Spleen (tissue), 7 donors: Measurements from ENCODE around the gene DCAF5.

Experiments used
- CTCF ChIP-seq, 11 experiments: fragments of 200-600 bp in 7 of 11; fragments of 450-650 bp in 4 of 11; sonication (generic) in 4 of 11; IDR thresholded peaks in 8 of 11; conservative IDR thresholded peaks in 3 of 11; 1 replicate in 7 of 11; 2 replicates in 4 of 11; pipeline versions ENCODE4 v1.4.0 to v1.8.0; 2016 to 2021; ENCODE audit warnings: antibody characterized with exemption in 11 of 11, inconsistent platforms in 4 of 11, mild to moderate bottlenecking in 1 of 11
- POLR2A ChIP-seq, 3 donors: fragments of 450-650 bp; IDR thresholded peaks; one replicate each; pipeline ENCODE4 v1.5.1; 2017; ENCODE audit warnings: antibody characterized with exemption in 3 of 3, mild to moderate bottlenecking in 1 of 3
- POLR2AphosphoS5 ChIP-seq, 3 donors: sonication (generic); formaldehyde crosslinking; IDR thresholded peaks; one replicate each; pipeline ENCODE4 v1.5.1; 2017; ENCODE audit warnings: antibody characterized with exemption in 3 of 3
- donor health status: DM: no; HTN: no; CAD: no; lungs with moderate emphysema.
- donor health status: DM: no; HTN: no; CAD: no.
- donor health status: DM: no; HTN: no; CAD: no.

- no peak for TF ChIP-seq CTCF (IDR thresholded peaks at IDR 0.05 in 8 of 11, conservative IDR thresholded peaks at IDR 0.05 in 3 of 11)
- no peak for TF ChIP-seq POLR2A (IDR thresholded peaks at IDR 0.05)
- TF ChIP-seq POLR2AphosphoS5 (IDR thresholded peaks at IDR 0.05) = peak in 1 of 3 donors; percentile 16
Observed at GRCh38 chr14:69052181-69052601, 100.7 kb downstream of the DCAF5 start.
